Stimulated activated memory B cell treated with anti-CD40 and anti-IgM and Interleukin-4, amounts not matched to agents 10 μg/mL and 1 μg/mL and 100 μg/mL, for 72 hours (primary cell): ENCODE data around the gene CCDC178.
A peak's percentile ranks its signal among the peaks of the same experiment; 100 is the strongest.

ENCODE experiments used
- ATAC-seq: fragments of 150-1000 bp; cut with Tn5 transposase; 2 replicates; pipeline ENCODE4 v1.10.0; 2021
- H3K27ac Mint-ChIP-seq: one replicate; pipeline ENCODE4 v1.8.0; 2022; ENCODE audit warnings: mild to moderate bottlenecking, mixed read lengths
- H3K27me3 Mint-ChIP-seq: one replicate; pipeline ENCODE4 v1.8.0; 2022; ENCODE audit warnings: mixed read lengths
- H3K36me3 Mint-ChIP-seq: one replicate; pipeline ENCODE4 v1.8.0; 2022; ENCODE audit warnings: mixed read lengths
- H3K4me1 Mint-ChIP-seq: one replicate; pipeline ENCODE4 v1.8.0; 2022; ENCODE audit warnings: mixed read lengths
- H3K4me3 Mint-ChIP-seq: one replicate; pipeline ENCODE4 v1.8.0; 2022; ENCODE audit warnings: mild to moderate bottlenecking, moderate library complexity, mixed read lengths
- H3K9me3 Mint-ChIP-seq: one replicate; pipeline ENCODE4 v1.8.0; 2022; ENCODE audit warnings: mixed read lengths

Gene CCDC178, protein sequence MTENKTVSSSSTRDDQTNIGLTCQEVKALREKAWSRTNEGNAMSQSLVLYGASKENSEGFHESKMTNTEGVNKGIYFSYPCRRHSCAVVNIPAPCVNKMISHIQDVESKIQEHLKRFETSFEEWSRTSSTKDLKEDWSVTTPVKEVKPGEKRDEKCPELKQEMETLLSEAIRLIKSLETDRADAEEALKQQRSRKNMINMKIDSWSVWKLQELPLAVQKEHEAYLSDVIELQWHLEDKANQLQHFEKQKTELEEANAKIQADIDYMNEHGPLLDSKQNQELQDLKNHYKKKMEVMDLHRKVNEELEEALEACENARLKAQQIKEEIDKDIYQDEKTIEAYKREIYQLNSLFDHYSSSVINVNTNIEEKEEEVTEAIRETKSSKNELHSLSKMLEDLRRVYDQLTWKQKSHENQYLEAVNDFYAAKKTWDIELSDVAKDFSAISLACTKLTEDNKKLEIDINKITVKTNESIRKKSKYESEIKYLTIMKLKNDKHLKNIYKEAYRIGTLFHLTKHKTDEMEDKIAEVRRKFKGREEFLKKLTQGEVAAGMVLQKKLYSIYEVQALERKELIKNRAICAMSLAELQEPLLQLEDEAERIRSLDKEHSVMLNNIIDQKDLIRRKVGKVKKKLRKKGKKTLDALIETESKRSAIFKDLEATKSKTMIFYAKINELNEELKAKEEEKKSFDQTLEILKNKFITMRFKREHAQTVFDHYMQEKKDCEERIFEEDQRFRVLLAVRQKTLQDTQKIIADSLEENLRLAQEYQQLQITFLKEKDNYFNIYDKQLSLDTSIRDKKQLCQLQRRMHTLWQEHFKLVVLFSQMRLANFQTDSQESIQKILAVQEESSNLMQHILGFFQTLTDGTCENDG

DNA sequence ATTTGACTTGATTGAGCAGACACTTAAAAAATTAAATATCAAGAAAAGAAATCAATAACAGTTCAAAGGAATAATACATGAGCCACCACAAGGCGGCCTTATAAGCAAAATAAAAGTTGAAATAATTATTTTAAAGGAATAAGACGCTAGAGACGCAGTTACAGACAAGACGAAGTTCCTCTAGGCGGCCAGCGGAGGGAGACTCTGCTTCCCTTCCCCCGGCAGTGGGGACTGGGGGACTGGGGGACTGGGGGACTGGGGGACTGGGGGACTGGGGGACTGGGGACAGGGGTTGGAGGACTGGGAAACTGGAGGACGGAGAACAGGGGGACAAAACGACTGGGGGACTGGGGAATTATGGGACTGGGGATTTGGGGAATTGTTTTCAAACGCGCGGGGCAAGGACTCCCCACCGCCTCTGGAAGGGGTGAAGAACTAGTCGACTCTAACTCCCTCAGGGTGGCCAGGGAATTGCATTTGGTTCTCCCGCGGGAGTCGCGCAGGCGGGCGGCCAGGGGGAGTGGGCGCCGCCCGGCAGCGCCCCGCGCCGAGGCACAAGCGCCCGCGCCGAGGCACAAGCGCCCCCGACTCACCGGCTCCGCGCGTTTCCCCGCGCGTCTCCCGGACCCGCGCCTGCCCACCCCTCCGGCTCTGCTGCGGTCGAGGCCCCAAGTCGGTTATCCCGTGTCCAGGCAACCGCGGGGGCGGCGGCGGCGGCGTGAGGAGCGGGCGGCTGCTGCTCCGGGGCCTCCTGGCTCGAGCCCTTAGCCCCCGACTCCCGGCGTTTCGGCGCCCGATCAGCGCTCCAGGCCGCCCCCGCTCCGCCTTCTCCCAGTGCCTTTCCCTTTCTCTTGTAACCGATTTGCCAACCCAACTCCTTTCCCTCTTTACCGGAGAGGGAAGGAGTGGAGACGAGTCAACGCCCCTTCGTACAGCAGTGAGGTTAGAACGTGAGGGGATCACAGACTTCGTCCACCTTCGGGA lies at the start of gene CCDC178:
Gene CCDC178 (minus strand): TSS at position 662 of the 984 bp plus-strand sequence. CDS start 28,633 bp downstream, outside the sequence.
- H3K4me1 Mint-ChIP-seq = no peaks in the 10 kb centered on the region
- no peak within 1 kb of the TSS for H3K4me3 Mint-ChIP-seq
- H3K27ac Mint-ChIP-seq = no peak within 1 kb of the TSS
- H3K36me3 Mint-ChIP-seq = no peaks in the 10 kb centered on the region
- H3K27me3 Mint-ChIP-seq = peaks cover 24% of the 10 kb centered on the region
- H3K9me3 Mint-ChIP-seq = peaks cover 2% of the 10 kb centered on the region
- ATAC-seq = peak; percentile 45

DNA sequence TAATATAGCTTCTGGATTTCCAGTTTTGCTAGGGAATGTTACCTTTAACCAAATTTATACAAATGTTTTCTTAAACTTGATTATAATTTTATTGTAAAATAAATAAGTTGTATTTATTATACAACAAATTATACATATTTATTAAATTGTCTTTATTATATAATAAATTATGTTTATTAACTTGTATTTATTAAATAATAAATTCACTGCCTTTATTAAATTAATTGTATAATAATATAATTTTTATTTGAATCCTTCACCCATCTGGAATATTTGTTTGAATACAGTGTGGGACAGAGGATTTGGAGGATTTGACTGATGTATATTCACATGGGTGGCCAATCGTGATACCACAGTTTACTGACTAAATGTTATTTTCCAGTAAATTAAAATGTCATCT lies 43.4 kb upstream of the CCDC178 start:
- Mint-ChIP-seq H3K4me1 (no peaks in the 10 kb centered on the region), H3K27me3 (no peaks in the 10 kb centered on the region), H3K27ac (no peak overlapping the region), H3K4me3 (no peak overlapping the region), H3K36me3 (no peaks in the 10 kb centered on the region), H3K9me3 (no peaks in the 10 kb centered on the region)
- ATAC-seq = no peak

DNA sequence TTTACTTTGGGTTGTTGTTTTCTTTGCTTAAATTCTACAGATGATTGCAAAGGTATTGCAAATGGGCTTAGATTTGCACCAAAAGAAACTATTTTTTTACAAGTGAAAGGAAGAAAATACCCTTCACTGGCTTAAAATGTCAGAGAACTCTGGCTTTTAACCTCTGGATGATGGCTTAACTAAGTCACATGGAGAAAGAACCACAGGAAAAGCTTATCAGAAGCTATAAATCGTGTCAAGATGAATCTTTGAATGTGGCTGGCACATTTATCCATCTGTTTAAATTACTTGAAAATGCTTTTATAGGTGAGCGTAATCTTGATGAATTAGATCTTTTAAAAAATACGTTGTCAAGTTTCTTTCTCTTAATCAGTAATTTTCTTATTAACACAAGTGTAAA lies 32.0 kb upstream of the CCDC178 start:
- Mint-ChIP-seq H3K27ac (no peak overlapping the region), H3K27me3 (no peaks in the 10 kb centered on the region), H3K9me3 (no peaks in the 10 kb centered on the region), H3K4me1 (no peaks in the 10 kb centered on the region), H3K36me3 (no peaks in the 10 kb centered on the region), H3K4me3 (no peak overlapping the region)
- no peak for ATAC-seq

DNA sequence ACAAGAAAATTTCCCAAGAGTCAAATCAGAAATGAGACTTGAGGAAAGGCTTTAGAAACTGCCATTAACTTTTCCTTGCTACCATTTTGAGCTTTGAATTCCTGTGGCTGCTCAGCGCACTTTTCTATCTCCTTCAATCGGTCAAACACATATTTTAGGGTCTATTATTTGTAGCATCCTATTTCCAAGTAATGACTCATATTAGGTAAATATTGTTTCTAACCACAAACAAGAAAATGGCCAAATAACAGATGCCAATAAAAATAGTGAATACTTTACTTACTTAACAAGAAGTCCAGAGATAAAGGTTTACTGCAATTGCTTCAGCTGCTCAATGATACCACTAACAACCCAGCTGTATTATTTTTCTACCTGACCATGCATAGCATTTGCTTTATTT lies 29.7 kb upstream of the CCDC178 start:
- Mint-ChIP-seq H3K27ac (no peak overlapping the region), H3K36me3 (no peaks in the 10 kb centered on the region), H3K4me1 (no peaks in the 10 kb centered on the region), H3K4me3 (no peak overlapping the region), H3K27me3 (no peaks in the 10 kb centered on the region), H3K9me3 (no peaks in the 10 kb centered on the region)
- no peak for ATAC-seq

DNA sequence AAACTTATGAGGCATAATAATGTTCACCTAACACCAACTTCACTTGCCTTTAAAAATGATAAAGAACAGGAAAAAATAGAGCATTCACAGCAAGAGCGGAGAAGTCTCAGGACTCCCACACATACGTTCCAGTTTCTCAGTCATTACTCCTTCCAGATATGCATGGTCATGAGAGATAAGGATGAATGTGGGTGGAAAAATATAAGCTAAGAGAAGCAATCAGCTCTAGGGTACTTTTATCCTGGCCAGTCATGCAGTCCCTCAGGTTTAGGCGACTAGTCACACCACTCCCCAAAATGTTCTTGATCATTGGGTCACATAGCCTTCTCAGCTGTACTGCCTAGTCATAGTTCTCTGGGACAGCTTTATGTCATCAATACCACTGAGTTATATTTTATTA lies 29.2 kb upstream of the CCDC178 start:
- no peak overlapping the region for H3K27ac Mint-ChIP-seq
- no peaks in the 10 kb centered on the region for H3K27me3 Mint-ChIP-seq
- H3K4me3 Mint-ChIP-seq = no peak overlapping the region
- no peak for ATAC-seq
- no peaks in the 10 kb centered on the region for H3K36me3 Mint-ChIP-seq
- no peaks in the 10 kb centered on the region for H3K4me1 Mint-ChIP-seq
- no peaks in the 10 kb centered on the region for H3K9me3 Mint-ChIP-seq

DNA sequence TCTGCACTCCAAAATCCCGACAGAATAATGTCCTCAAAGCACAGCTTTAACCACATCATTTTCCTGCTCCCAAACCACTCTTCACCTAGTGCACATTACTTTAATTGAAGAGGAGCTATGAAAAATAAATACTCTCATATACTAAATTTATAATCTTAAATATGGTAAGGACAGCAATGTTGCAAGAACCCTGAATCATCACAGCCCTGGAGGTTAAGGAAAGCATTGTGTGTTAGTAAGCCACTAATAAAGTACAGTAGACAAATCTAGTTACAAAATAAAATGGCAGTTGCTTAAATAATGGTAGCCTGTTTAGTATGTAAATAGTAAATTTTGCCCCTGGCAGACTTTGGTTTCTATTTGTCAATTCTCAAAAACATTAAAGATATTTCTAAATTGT lies 27.0 kb upstream of the CCDC178 start:
- Mint-ChIP-seq H3K36me3 (no peaks in the 10 kb centered on the region), H3K4me1 (no peaks in the 10 kb centered on the region), H3K9me3 (no peaks in the 10 kb centered on the region), H3K27ac (no peak overlapping the region), H3K27me3 (no peaks in the 10 kb centered on the region), H3K4me3 (no peak overlapping the region)
- no peak for ATAC-seq

DNA sequence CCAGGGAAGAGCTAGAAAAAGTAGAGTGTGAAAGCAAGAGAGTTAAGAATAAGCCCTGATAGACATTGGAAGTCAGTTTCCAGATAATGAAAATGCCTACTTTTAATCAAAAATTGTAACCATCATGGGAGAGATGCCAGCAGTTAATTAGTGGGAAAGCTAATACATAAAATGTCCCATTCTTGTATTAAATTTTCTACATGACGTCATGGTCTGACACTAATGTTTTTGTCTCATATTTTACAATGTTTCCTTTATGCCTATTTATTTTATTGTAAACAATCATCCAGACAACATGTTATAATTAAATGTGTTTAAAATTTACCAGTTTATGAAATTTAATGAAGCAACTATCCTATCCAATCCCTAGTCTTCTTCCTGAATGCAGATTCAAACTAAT lies 26.3 kb upstream of the CCDC178 start:
- H3K4me1 Mint-ChIP-seq = no peaks in the 10 kb centered on the region
- no peaks in the 10 kb centered on the region for H3K36me3 Mint-ChIP-seq
- H3K27me3 Mint-ChIP-seq = no peaks in the 10 kb centered on the region
- no peak overlapping the region for H3K4me3 Mint-ChIP-seq
- peaks cover 3% of the 10 kb centered on the region for H3K9me3 Mint-ChIP-seq
- H3K27ac Mint-ChIP-seq = no peak overlapping the region
- ATAC-seq = no peak

DNA sequence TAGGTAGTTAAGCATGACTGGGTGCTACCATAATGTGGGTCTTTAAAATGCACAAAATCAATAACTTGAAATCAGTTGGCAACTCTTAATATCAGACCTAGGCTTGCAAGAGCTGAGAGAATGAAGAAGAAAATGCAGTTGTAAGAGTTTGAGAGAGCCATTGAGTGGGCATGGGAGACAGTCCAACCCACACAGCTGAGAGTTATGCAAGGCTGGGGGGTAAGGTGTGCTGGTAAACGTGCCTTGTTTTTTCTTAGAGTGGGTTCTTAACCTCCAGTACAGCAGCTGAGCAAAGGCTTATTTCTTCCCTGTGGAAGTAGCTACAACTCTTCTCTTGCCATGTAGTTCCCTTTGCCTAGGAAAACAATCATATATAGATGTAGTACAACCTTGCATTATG lies 20.2 kb upstream of the CCDC178 start:
- no peaks in the 10 kb centered on the region for H3K4me1 Mint-ChIP-seq
- no peak overlapping the region for H3K4me3 Mint-ChIP-seq
- ATAC-seq = no peak
- H3K27ac Mint-ChIP-seq = no peak overlapping the region
- H3K27me3 Mint-ChIP-seq = no peaks in the 10 kb centered on the region
- peaks cover 3% of the 10 kb centered on the region for H3K9me3 Mint-ChIP-seq
- H3K36me3 Mint-ChIP-seq = no peaks in the 10 kb centered on the region

DNA sequence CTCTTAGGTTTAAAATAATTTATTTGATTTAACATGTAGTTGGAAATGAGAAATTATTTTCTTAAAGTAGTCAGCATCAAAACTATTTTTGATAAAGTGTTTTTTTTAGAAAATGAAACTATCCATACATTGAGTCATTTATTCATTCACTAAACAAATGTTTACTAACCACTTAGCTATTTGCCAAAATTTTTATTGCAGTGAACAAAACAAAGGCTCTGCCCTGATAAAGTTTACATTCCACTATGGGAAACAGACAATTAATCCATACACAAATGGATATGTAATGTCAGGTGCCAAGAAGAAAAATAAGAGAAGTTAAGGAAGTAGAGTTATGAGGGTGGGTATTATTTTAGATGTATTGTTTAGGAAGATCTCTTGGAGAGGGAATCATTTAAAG lies 19.1 kb upstream of the CCDC178 start:
- Mint-ChIP-seq H3K4me3 (no peak overlapping the region), H3K36me3 (no peaks in the 10 kb centered on the region), H3K4me1 (no peaks in the 10 kb centered on the region), H3K27me3 (no peaks in the 10 kb centered on the region), H3K27ac (no peak overlapping the region), H3K9me3 (peaks cover 3% of the 10 kb centered on the region)
- no peak for ATAC-seq

DNA sequence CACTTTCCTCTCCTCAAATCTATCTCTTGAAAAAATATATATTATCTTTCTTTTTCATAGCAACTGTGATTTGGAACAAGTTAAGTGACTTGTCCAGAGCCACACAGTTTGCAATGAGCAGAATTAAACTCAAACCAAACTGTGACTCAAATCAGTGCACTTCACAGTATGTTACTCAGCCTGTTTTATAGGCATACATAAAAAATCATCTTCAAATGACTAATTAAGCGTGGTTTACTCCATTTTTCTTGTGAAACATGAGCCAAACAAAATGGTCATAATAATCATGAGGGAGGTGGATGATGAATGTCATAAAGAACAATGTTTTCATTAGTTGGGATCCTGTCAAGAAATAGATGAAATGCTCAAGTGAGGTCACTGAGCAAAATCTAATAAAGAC lies 6.1 kb upstream of the CCDC178 start:
- Mint-ChIP-seq H3K9me3 (peaks cover 2% of the 10 kb centered on the region), H3K36me3 (no peaks in the 10 kb centered on the region), H3K4me3 (no peak overlapping the region), H3K27ac (no peak overlapping the region), H3K27me3 (no peaks in the 10 kb centered on the region), H3K4me1 (no peaks in the 10 kb centered on the region)
- ATAC-seq = no peak

DNA sequence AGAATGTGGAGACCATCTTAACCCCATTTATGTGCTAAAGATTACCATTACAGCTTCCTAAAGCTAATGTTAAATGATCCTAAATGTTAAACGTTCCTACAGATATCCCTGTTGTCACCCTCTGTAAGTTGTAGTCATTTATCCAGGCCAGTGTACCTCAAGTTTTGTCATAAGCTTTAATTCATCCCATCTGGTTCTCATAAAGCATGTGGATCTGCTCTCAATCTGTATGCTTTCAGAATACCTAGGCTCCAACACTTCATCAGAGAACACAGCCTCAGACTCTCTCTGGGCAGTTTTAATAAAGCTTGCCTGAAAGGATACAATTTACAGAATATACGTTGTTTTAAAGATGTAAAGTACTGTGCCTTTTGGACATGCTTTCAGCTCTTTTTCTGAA lies 4.2 kb upstream of the CCDC178 start:
- Mint-ChIP-seq H3K36me3 (no peaks in the 10 kb centered on the region), H3K9me3 (peaks cover 2% of the 10 kb centered on the region), H3K27ac (no peak overlapping the region), H3K4me3 (no peak overlapping the region), H3K4me1 (no peaks in the 10 kb centered on the region), H3K27me3 (peaks cover 12% of the 10 kb centered on the region)
- no peak for ATAC-seq

DNA sequence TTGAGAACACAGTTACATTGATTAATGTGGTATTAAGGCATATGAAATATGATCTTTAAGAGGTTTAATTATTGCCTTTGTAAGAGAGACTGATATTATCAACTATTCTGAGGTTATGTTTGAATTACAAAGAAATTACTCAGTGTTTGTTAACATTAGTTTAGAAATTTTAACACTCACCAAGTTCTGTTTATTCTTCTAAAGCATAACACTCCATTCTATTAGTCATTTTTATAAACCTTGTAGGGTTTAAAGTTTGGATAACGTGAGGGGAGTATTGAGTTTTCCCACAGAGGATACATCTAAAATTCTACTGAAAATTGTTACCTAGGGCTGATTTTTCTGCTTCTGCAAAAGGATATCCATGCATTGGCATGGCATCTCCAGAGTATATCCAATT lies 7.7 kb downstream of the CCDC178 start:
- Mint-ChIP-seq H3K36me3 (no peaks in the 10 kb centered on the region), H3K27ac (no peak overlapping the region)
- no peak for ATAC-seq

DNA sequence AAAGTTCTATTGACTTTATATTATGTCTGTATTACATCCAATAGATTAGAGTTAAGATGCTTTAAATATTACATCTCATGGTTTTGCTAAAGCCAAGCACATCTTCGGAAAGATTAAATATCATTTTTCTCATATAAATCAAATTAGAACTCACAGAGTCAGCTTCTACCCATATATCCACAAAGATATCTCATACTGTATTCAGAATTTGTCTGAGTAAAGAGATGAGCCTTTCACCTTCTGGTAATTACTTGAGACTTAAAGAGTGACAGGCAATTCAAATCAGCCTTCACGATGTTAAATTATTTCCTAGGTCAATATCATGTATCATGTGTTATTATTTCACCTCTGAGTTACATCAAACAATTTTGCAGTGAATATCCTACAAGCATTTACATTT lies 13.0 kb downstream of the CCDC178 start:
- no peaks in the 10 kb centered on the region for H3K27me3 Mint-ChIP-seq
- H3K4me1 Mint-ChIP-seq = no peaks in the 10 kb centered on the region
- no peak overlapping the region for H3K27ac Mint-ChIP-seq
- no peak for ATAC-seq
- no peak overlapping the region for H3K4me3 Mint-ChIP-seq
- no peaks in the 10 kb centered on the region for H3K36me3 Mint-ChIP-seq
- H3K9me3 Mint-ChIP-seq = no peaks in the 10 kb centered on the region

More for the DNA sequence above, 7.7 kb downstream of the CCDC178 start:
- no peaks in the 10 kb centered on the region for H3K27me3 Mint-ChIP-seq
- H3K4me1 Mint-ChIP-seq = no peaks in the 10 kb centered on the region
- no peaks in the 10 kb centered on the region for H3K9me3 Mint-ChIP-seq
- no peak overlapping the region for H3K4me3 Mint-ChIP-seq

DNA sequence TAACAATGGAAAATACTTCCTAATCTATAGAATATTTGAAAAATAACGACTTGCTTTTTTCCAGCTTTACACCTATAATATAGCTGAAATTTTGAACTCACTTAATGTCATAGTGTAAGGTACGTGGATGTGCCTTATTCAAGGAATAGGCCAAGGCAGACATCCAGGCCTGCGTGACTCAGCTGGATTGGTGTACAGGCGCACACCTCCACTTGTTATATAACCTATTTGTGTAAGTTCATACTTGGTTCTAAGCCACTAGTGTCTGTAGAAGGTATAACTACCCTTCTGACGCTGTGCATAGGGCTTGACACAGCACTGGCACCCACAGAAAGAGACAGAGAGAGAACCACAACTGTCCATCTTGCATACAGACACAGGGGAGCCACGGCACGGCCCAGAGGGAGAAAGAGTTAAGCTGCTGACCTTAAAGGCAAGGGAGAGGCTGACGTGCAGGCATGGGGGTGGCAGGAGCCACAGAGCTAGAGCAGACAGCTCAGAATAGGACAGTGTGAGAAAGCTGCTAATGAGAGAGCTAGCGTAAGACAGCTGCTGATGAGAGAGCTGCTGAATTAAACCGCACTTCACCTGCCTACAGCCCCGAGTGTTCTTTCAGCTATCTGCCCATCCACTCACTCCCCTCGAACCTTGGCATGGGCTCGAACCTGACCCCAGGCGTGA lies 16.1 kb downstream of the CCDC178 start:
- H3K4me3 Mint-ChIP-seq = no peak overlapping the region
- H3K27me3 Mint-ChIP-seq = no peaks in the 10 kb centered on the region
- no peaks in the 10 kb centered on the region for H3K36me3 Mint-ChIP-seq
- H3K4me1 Mint-ChIP-seq = no peaks in the 10 kb centered on the region
- no peak overlapping the region for H3K27ac Mint-ChIP-seq
- ATAC-seq = no peak
- H3K9me3 Mint-ChIP-seq = no peaks in the 10 kb centered on the region
